Osteocyte (in vitro differentiated cells): ENCODE results near the gene SYCP2L. TPM values are rescaled to one million over a fixed set of nuclear protein-coding genes. Genes with fewer than 3 reads are reported as not detected.
"Not testable (repeated sequence)": the region's sequence is repeated elsewhere in the genome, so short reads cannot be mapped to it uniquely, and the experiment has no call there.

Source experiments
- DNase-seq: peaks from one replicate; pipeline ENCODE4 v3.0.0; 2021; ENCODE audit warnings: mixed read lengths; ENCODE audit not compliant: unreplicated experiment; ENCODE audit errors: extremely low spot score
- H3K27ac Mint-ChIP-seq: one replicate; pipeline ENCODE4 v1.8.0; 2021; ENCODE audit warnings: mild to moderate bottlenecking, mixed read lengths; ENCODE audit not compliant: unreplicated experiment
- H3K27me3 Mint-ChIP-seq: one replicate; pipeline ENCODE4 v1.8.0; 2021; ENCODE audit warnings: mixed read lengths; ENCODE audit not compliant: unreplicated experiment
- H3K36me3 Mint-ChIP-seq: one replicate; pipeline ENCODE4 v1.8.0; 2021; ENCODE audit warnings: mixed read lengths; ENCODE audit not compliant: unreplicated experiment
- H3K4me1 Mint-ChIP-seq: one replicate; pipeline ENCODE4 v1.8.0; 2021; ENCODE audit warnings: mixed read lengths; ENCODE audit not compliant: unreplicated experiment
- H3K4me3 Mint-ChIP-seq: one replicate; pipeline ENCODE4 v1.8.0; 2021; ENCODE audit warnings: mild to moderate bottlenecking, moderate library complexity, mixed read lengths; ENCODE audit not compliant: unreplicated experiment
- H3K9me3 Mint-ChIP-seq: one replicate; pipeline ENCODE4 v1.8.0; 2021; ENCODE audit warnings: mixed read lengths; ENCODE audit not compliant: unreplicated experiment
- CTCF ChIP-seq: fragments of 200-600 bp; sonication (generic); IDR thresholded peaks from 2 replicates; pipeline ENCODE4 v1.5.0; 2021; ENCODE audit warnings: antibody characterized with exemption, mild to moderate bottlenecking, moderate library complexity
- total RNA-seq: library from RNA; stranded (reverse); gene quantifications from 2 replicates; pipeline ENCODE4 v1.2.1, GENCODE V29; 2021

The SYCP2L gene
- total RNA-seq, 1 donor from 2014 or later, result 4.3 TPM

DNA sequence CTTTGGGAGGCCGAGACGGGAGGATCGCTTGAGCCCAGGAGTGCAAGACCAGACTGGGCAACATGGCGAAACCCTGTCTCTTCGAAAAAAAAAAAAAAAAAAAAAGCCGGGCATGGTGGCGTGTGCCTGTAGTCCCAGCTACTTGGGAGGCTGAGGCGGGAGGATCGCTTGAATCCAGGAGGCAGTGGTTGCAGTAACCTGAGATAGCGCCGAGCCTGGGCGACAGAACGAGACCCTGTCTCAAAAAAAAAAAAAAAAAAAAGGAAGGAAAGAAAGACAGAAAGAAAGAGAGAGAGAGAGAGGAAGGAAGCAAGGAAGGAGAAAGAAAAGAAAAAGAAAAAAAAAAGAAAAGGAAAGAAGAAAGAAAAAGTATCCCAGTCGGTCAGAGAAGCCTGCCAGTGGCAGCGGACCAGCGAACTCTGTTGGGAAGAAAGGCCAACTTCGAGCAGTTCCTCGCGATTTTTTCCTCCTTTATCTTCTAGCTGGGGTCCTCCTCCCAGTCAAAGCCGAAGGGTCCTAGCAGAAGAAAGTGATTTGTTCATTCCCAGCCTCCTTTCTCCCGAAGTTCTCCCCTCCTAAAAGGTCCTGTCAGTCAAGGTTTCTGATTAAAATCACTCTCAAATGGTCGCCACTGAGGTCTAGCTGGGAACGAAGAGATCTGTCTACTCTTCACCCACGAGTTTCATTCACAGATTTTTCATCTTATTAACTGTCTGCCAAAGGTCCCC lies 2.4 kb upstream of the SYCP2L start:
- Mint-ChIP-seq H3K27me3 (peaks cover 64% of the 10 kb centered on the region), H3K9me3 (no peaks in the 10 kb centered on the region), H3K36me3 (no peaks in the 10 kb centered on the region), H3K4me3 (no peak overlapping the region), H3K4me1 (peaks cover 23% of the 10 kb centered on the region), H3K27ac (no peak overlapping the region)
- TF ChIP-seq CTCF, result no peak
- no peak for DNase-seq

DNA sequence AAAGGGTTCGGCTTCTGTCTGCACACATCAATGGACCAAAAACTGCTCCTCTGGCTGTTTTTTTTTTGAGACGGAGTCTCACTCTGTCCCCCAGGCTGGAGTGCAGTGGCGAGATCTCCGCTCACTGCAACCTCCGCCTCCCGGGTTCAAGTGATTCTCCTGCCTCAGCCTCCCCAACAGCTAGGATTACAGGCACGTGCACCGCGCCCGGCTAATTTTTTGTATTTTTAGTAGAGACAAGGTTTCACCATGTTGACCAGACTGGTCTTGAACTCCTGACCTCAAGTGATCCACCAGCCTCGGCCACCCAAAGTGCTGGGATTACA lies 524 bp upstream of the SYCP2L start:
- Mint-ChIP-seq H3K4me1 (peaks cover 23% of the 10 kb centered on the region), H3K4me3 (peak overlapping the region; percentile 91), H3K27me3 (peaks cover 46% of the 10 kb centered on the region), H3K27ac (peak overlapping the region; percentile 87)
- DNase-seq, H3K9me3 Mint-ChIP-seq, H3K36me3 Mint-ChIP-seq: not testable (repeated sequence)

- no peak for TF ChIP-seq CTCF
- Mint-ChIP-seq H3K27ac (no peak overlapping the region), H3K36me3 (peaks cover 7% of the 10 kb centered on the region), H3K9me3 (peaks cover 9% of the 10 kb centered on the region), H3K4me3 (no peak overlapping the region), H3K4me1 (peaks cover 13% of the 10 kb centered on the region), H3K27me3 (peaks cover 22% of the 10 kb centered on the region)
- DNase-seq, result no peak
Observed at GRCh38 chr6:10890151-10890550, 3.3 kb downstream of the SYCP2L start.

GRCh38 chr6:10891960-10892359 lies 5.1 kb downstream of the SYCP2L start:
- Mint-ChIP-seq H3K27ac (no peak overlapping the region), H3K4me1 (peaks cover 8% of the 10 kb centered on the region), H3K27me3 (peaks cover 13% of the 10 kb centered on the region), H3K4me3 (no peak overlapping the region), H3K9me3 (peaks cover 9% of the 10 kb centered on the region), H3K36me3 (peaks cover 10% of the 10 kb centered on the region)
- DNase-seq, result peak; percentile 25
- no peak for TF ChIP-seq CTCF

DNA sequence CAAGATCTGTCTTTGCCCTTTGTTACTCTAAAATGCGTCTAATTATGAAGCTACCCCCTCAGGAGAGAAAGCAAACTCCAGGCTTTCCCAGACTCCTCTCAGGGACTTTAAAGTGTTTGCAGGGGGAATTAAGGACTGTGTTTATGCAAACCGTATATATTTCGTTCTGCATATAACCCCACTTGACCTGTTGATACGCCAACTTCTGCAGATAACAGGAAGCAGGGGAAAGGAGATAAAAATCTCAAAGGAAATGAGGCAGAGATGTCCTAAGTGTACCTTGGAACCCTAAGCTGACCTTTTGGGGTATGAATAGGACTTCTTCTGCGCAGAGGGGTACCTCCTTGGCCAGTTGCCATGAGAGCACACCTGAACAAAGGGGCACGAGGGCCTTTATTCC lies 8.1 kb downstream of the SYCP2L start:
- Mint-ChIP-seq H3K36me3 (peaks cover 16% of the 10 kb centered on the region), H3K27ac (no peak overlapping the region), H3K4me1 (no peaks in the 10 kb centered on the region), H3K9me3 (peaks cover 9% of the 10 kb centered on the region), H3K27me3 (peaks cover 3% of the 10 kb centered on the region), H3K4me3 (no peak overlapping the region)
- no peak for TF ChIP-seq CTCF
- DNase-seq, result no peak
